Anterior cingulate cortex (tissue), 58 donors: Measurements from ENCODE around the gene WNT16.

ENCODE experiments used
- DNase-seq, 58 donors: peaks; one replicate each; lab custom pipeline; 2025; lab: John Stamatoyannopoulos, UW

Gene WNT16

GRCh38 chr7:121342631-121343030, 13.8 kb downstream of the WNT16 start:
- DNase-seq, result no peak

GRCh38 chr7:121343302-121343701, 14.5 kb downstream of the WNT16 start:
- no peak for DNase-seq

- no peak for DNase-seq
Observed at GRCh38 chr7:121344093-121344492, 15.3 kb downstream of the WNT16 start.

- DNase-seq, result no peak
Observed at GRCh38 chr7:121344497-121344896, 15.7 kb downstream of the WNT16 start.

- no peak for DNase-seq
Observed at GRCh38 chr7:121351682-121352081, 22.9 kb downstream of the WNT16 start.

GRCh38 chr7:121352323-121352722, 23.5 kb downstream of the WNT16 start:
- DNase-seq, result no peak

- DNase-seq, result no peak
Observed at GRCh38 chr7:121355574-121355973, 26.8 kb downstream of the WNT16 start.

- DNase-seq, result no peak
Observed at GRCh38 chr7:121360564-121360963, 31.8 kb downstream of the WNT16 start.

- peak in 1 of 58 donors; percentile 8 for DNase-seq
Observed at GRCh38 chr7:121366852-121367431, 38.1 kb downstream of the WNT16 start.

GRCh38 chr7:121369462-121369861, 40.7 kb downstream of the WNT16 start:
- no peak for DNase-seq

- no peak for DNase-seq
Observed at GRCh38 chr7:121371367-121371766, 42.6 kb downstream of the WNT16 start.

- DNase-seq, result no peak
Observed at GRCh38 chr7:121371883-121372282, 43.1 kb downstream of the WNT16 start.

GRCh38 chr7:121372376-121373010, 43.7 kb downstream of the WNT16 start:
- no peak for DNase-seq

GRCh38 chr7:121373177-121373576, 44.4 kb downstream of the WNT16 start:
- no peak for DNase-seq

- DNase-seq, result no peak
Observed at GRCh38 chr7:121376979-121377378, 48.2 kb downstream of the WNT16 start.

- no peak for DNase-seq
Observed at GRCh38 chr7:121379930-121380329, 51.1 kb downstream of the WNT16 start.

- no peak for DNase-seq
Observed at GRCh38 chr7:121382473-121382872, 53.7 kb downstream of the WNT16 start.

- DNase-seq, result no peak
Observed at GRCh38 chr7:121383235-121383910, 54.6 kb downstream of the WNT16 start.

GRCh38 chr7:121384265-121384664, 55.5 kb downstream of the WNT16 start:
- DNase-seq, result no peak

GRCh38 chr7:121385056-121385799, 56.4 kb downstream of the WNT16 start:
- no peak for DNase-seq

- no peak for DNase-seq
Observed at GRCh38 chr7:121385800-121386179, 57.0 kb downstream of the WNT16 start.
